ENCODE measurements around the gene NELFB. TPM values are rescaled to one million over a fixed set of nuclear protein-coding genes. Genes with fewer than 3 reads are reported as not detected.
"Not testable (repeated sequence)": the region's sequence is repeated elsewhere in the genome, so short reads cannot be mapped to it uniquely, and the experiment has no call there.

The NELFB gene
- total RNA-seq, 2 experiments from 2014 or later: 62.6 to 74.8 TPM

- peak; percentile 65; the same call in 1 of the 2 replicates for TF ChIP-seq CTCF (conservative IDR thresholded peaks at IDR 0.05; ENCODE audit: low read length)
- H3K9me2 ChIP-seq (ENCODE audit: insufficient read depth, low read length); H3K4me2 ChIP-seq (ENCODE audit: low read length); POLR2A ChIA-PET; H4K20me1 ChIP-seq (ENCODE audit: insufficient read depth, low read length); BruUV-seq (replicated peaks); DNase-seq (ENCODE audit: low spot score); CTCF ChIA-PET (ENCODE audit: unreplicated experiment); H3K4me3 ChIP-seq (ENCODE audit: low read depth, low read length, poor library complexity, severe bottlenecking); H3K9me3 ChIP-seq (ENCODE audit: low read length); intact Hi-C loops (cut with micrococcal nuclease; ENCODE audit: unreplicated experiment); H3K27ac ChIP-seq (ENCODE audit: low read depth, low read length, poor library complexity, severe bottlenecking); H2AFZ ChIP-seq (ENCODE audit: low read length): not testable (repeated sequence)
- peaks cover 14% of the 10 kb centered on the region; the same call in 1 of the 2 replicates for H3K79me2 ChIP-seq (ENCODE audit: insufficient read depth, low read depth, low read length)
- peaks cover 61% of the 10 kb centered on the region for H3K36me3 ChIP-seq (ENCODE audit: insufficient read depth, low read length)
- H3K4me1 ChIP-seq (ENCODE audit: insufficient read depth, low read length, poor library complexity, severe bottlenecking): peaks cover 24% of the 10 kb centered on the region
These were observed 7.2 kb downstream of the NELFB start for GRCh38 chr9:137262173-137262908.

- Histone ChIP-seq H3K36me3 (ENCODE audit: insufficient read depth, low read length) (peaks cover 64% of the 10 kb centered on the region), H3K9me2 (ENCODE audit: insufficient read depth, low read length) (no peaks in the 10 kb centered on the region), H3K4me2 (ENCODE audit: low read length) (no peak overlapping the region), H3K79me2 (ENCODE audit: insufficient read depth, low read depth, low read length) (peaks cover 14% of the 10 kb centered on the region; the same call in 1 of the 2 replicates), H3K27ac (ENCODE audit: low read depth, low read length, poor library complexity, severe bottlenecking) (no peak overlapping the region), H3K9me3 (ENCODE audit: low read length) (no peaks in the 10 kb centered on the region), H2AFZ (ENCODE audit: low read length) (no peak overlapping the region), H3K4me3 (ENCODE audit: low read depth, low read length, poor library complexity, severe bottlenecking) (no peak overlapping the region), H3K4me1 (ENCODE audit: insufficient read depth, low read length, poor library complexity, severe bottlenecking) (peaks cover 27% of the 10 kb centered on the region), H4K20me1 (ENCODE audit: insufficient read depth, low read length) (no peaks in the 10 kb centered on the region)
- intact Hi-C loops (cut with micrococcal nuclease; ENCODE audit: unreplicated experiment): no loop called here
- BruUV-seq (replicated peaks): no TSS peak
- DNase-seq (ENCODE audit: low spot score): no peak
- ChIA-PET CTCF (ENCODE audit: unreplicated experiment) (no interaction called here), POLR2A (no interaction called here)
- TF ChIP-seq CTCF (conservative IDR thresholded peaks at IDR 0.05; ENCODE audit: low read length): no peak
- TF ChIP-seq EZH2phosphoT487 (IDR thresholded peaks at IDR 0.05; ENCODE audit: borderline replicate concordance, low read depth, low read length): no peak
These were observed 7.8 kb downstream of the NELFB start for GRCh38 chr9:137262909-137263285.

GRCh38 chr9:137263506-137263905 is 8.4 kb downstream of the NELFB start:
- no peak overlapping the region for H3K4me2 ChIP-seq (ENCODE audit: low read length)
- ChIA-PET CTCF (ENCODE audit: unreplicated experiment) (no interaction called here), POLR2A (no interaction called here)
- no peak overlapping the region for H2AFZ ChIP-seq (ENCODE audit: low read length)
- intact Hi-C loops (cut with micrococcal nuclease; ENCODE audit: unreplicated experiment): no loop called here
- no peak overlapping the region for H3K27ac ChIP-seq (ENCODE audit: low read depth, low read length, poor library complexity, severe bottlenecking)
- H4K20me1 ChIP-seq (ENCODE audit: insufficient read depth, low read length): no peaks in the 10 kb centered on the region
- H3K4me3 ChIP-seq (ENCODE audit: low read depth, low read length, poor library complexity, severe bottlenecking): no peak overlapping the region
- no peaks in the 10 kb centered on the region for H3K9me2 ChIP-seq (ENCODE audit: insufficient read depth, low read length)
- no peak for TF ChIP-seq CTCF (conservative IDR thresholded peaks at IDR 0.05; ENCODE audit: low read length)
- no peak for TF ChIP-seq EZH2phosphoT487 (IDR thresholded peaks at IDR 0.05; ENCODE audit: borderline replicate concordance, low read depth, low read length)
- no peaks in the 10 kb centered on the region for H3K9me3 ChIP-seq (ENCODE audit: low read length)
- DNase-seq (ENCODE audit: low spot score): no peak
- BruUV-seq (replicated peaks): no TSS peak
- peaks cover 60% of the 10 kb centered on the region for H3K36me3 ChIP-seq (ENCODE audit: insufficient read depth, low read length)
- H3K4me1 ChIP-seq (ENCODE audit: insufficient read depth, low read length, poor library complexity, severe bottlenecking): peaks cover 27% of the 10 kb centered on the region
- peaks cover 15% of the 10 kb centered on the region; the same call in 1 of the 2 replicates for H3K79me2 ChIP-seq (ENCODE audit: insufficient read depth, low read depth, low read length)
